ENCODE data around the gene OPTN. TPM values are rescaled to one million over a fixed set of nuclear protein-coding genes. Genes with fewer than 3 reads are reported as not detected.
"Not testable (repeated sequence)": the region's sequence is repeated elsewhere in the genome, so short reads cannot be mapped to it uniquely, and the experiment has no call there.

The OPTN gene
- total and polyA plus RNA-seq, 2 experiments from 2014 or later, result 12.4 to 16.8 TPM

GRCh38 chr10:13144814-13145213 lies 44.9 kb downstream of the OPTN start:
- DNase-seq (ENCODE audit: low read depth in 1 of 2, low spot score in 1 of 2), result no peak
- Histone ChIP-seq H3K9me3 (ENCODE audit: low read depth) (no peaks in the 10 kb centered on the region), H3K36me3 (no peaks in the 10 kb centered on the region), H3K4me1 (ENCODE audit: low read depth) (no peaks in the 10 kb centered on the region), H3K27ac (no peak overlapping the region), H3K4me3 (no peak overlapping the region), H3K27me3 (no peaks in the 10 kb centered on the region)
- TF ChIP-seq CTCF (IDR thresholded peaks at IDR 0.05; ENCODE audit: low read depth, low read length), result no peak

DNA sequence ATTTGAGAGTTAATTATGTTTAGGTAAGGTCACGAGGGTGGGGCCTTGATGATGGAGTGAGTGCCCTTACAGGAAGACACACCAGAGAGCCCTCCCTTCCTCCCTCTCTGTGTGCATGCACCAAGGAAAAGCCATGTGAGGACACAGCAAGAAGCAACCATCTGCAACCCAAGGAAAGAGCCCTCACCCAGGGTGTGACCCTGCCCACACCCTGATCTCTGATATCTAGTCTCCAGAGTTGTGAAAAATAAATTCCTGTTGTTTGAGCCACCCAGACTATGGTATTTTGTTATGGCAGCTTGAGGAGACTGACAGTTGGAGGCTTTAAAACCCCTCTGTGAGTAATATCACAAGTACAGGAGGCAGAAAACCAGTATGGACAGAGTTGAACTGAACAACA lies 46.4 kb downstream of the OPTN start:
- DNase-seq (ENCODE audit: low read depth in 1 of 2, low spot score in 1 of 2), result peak in 1 of 2 donors; percentile 20
- Histone ChIP-seq H3K27me3 (no peaks in the 10 kb centered on the region), H3K4me3 (no peak overlapping the region), H3K9me3 (ENCODE audit: low read depth) (no peaks in the 10 kb centered on the region), H3K27ac (no peak overlapping the region), H3K36me3 (no peaks in the 10 kb centered on the region), H3K4me1 (ENCODE audit: low read depth) (no peaks in the 10 kb centered on the region)
- TF ChIP-seq CTCF (IDR thresholded peaks at IDR 0.05; ENCODE audit: low read depth, low read length), result no peak

- Histone ChIP-seq H3K4me3 (no peak overlapping the region), H3K9me3 (ENCODE audit: low read depth) (no peaks in the 10 kb centered on the region), H3K27me3 (no peaks in the 10 kb centered on the region), H3K4me1 (ENCODE audit: low read depth) (no peaks in the 10 kb centered on the region), H3K36me3 (no peaks in the 10 kb centered on the region), H3K27ac (no peak overlapping the region)
- TF ChIP-seq CTCF (IDR thresholded peaks at IDR 0.05; ENCODE audit: low read depth, low read length), result no peak
- no peak for DNase-seq (ENCODE audit: low read depth in 1 of 2, low spot score in 1 of 2)
Measured at GRCh38 chr10:13147161-13147560, 47.2 kb downstream of the OPTN start.

GRCh38 chr10:13152296-13152695 lies 52.3 kb downstream of the OPTN start:
- no peaks in the 10 kb centered on the region for H3K4me1 ChIP-seq (ENCODE audit: low read depth)
- no peaks in the 10 kb centered on the region for H3K27me3 ChIP-seq
- no peak overlapping the region for H3K4me3 ChIP-seq
- H3K27ac ChIP-seq, result no peak overlapping the region
- no peaks in the 10 kb centered on the region for H3K36me3 ChIP-seq
- no peak for TF ChIP-seq CTCF (IDR thresholded peaks at IDR 0.05; ENCODE audit: low read depth, low read length)
- no peak for DNase-seq (ENCODE audit: low read depth in 1 of 2, low spot score in 1 of 2)
- no peaks in the 10 kb centered on the region for H3K9me3 ChIP-seq (ENCODE audit: low read depth)

- H3K4me1 ChIP-seq (ENCODE audit: low read depth); DNase-seq (ENCODE audit: low read depth in 1 of 2, low spot score in 1 of 2): not testable (repeated sequence)
Measured at GRCh38 chr10:13155860-13156259, 55.9 kb downstream of the OPTN start.

DNA sequence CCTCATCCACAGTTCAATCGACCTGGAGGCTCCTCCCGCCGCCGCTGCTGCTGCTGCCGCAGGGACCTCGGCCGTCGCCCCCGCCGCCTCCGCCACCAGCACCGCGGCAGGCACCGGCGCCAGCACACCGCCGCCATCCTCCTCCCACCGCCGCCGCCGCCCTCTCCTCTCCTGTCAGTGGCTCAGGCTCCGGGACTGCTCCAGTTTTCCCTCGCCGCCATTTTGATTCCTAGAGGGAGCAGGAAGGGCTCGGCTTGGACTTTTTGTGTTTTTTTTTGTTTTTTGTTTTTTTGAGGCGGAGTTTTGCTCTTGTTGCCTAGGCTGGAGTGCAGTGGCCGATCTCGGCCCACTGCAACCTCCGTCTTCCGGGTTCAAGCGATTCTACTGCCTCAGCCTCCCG lies 58.4 kb downstream of the OPTN start:
- TF ChIP-seq CTCF (IDR thresholded peaks at IDR 0.05; ENCODE audit: low read depth, low read length), result no peak
- Histone ChIP-seq H3K27ac (no peak overlapping the region), H3K4me1 (ENCODE audit: low read depth) (no peaks in the 10 kb centered on the region), H3K4me3 (no peak overlapping the region), H3K27me3 (no peaks in the 10 kb centered on the region), H3K36me3 (no peaks in the 10 kb centered on the region), H3K9me3 (ENCODE audit: low read depth) (no peaks in the 10 kb centered on the region)
- DNase-seq (ENCODE audit: low read depth in 1 of 2, low spot score in 1 of 2), result peak in 1 of 2 donors; percentile 10

More at GRCh38 chr10:13155860-13156259, 55.9 kb downstream of the OPTN start:
- H3K27ac ChIP-seq; H3K4me3 ChIP-seq; H3K36me3 ChIP-seq; H3K27me3 ChIP-seq; H3K9me3 ChIP-seq (ENCODE audit: low read depth): not testable (repeated sequence)

Data from cardiac muscle cell (in vitro differentiated cells and primary cell).